ENCODE results near the gene CDC42EP5.

The CDC42EP5 gene

DNA sequence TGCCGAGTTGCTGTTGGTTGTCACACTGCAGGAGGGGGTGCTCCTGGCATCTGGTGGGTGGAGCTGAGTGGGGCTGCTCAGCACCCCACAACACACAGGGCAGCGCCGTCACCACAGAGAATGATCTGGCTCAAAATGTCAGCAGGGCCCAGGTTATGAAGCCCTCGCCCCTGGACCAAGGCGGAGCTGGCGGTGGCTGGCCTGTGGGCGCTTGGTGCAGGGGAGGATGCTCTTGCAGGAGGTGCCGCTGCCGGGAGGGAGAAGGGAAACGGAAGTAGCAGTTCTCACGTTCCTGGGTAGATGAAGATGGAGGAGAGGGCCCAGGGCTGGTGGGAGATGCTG lies 38.3 kb downstream of the CDC42EP5 start:
- Histone ChIP-seq H3K27ac (ENCODE audit: low read depth, low read length, poor library complexity, severe bottlenecking) (no peak overlapping the region), H4K20me1 (ENCODE audit: insufficient read depth, low read length) (no peaks in the 10 kb centered on the region), H3K9me3 (ENCODE audit: low read length) (no peaks in the 10 kb centered on the region), H3K27me3 (ENCODE audit: insufficient read depth, low read length) (0 out of 2 replicates have a peak, but pooled peaks cover 4% of the 10 kb centered on the region), H2AFZ (ENCODE audit: low read length) (no peak overlapping the region), H3K4me1 (ENCODE audit: insufficient read depth, low read length, severe bottlenecking) (peaks cover 11% of the 10 kb centered on the region), H3K79me2 (ENCODE audit: insufficient read depth, low read length) (no peaks in the 10 kb centered on the region), H3K9ac (ENCODE audit: low read length) (no peak overlapping the region), H3K9me2 (ENCODE audit: low read depth, low read length) (no peaks in the 10 kb centered on the region), H3K36me3 (ENCODE audit: insufficient read depth, low read length) (peaks cover 10% of the 10 kb centered on the region; the same call in 1 of the 2 replicates), H3K4me3 (ENCODE audit: low read depth, low read length, poor library complexity, severe bottlenecking) (no peak overlapping the region), H3F3A (ENCODE audit: insufficient read depth, low read length) (no peaks in the 10 kb centered on the region), H3K4me2 (ENCODE audit: low read length) (no peak overlapping the region)
- no peak for TF ChIP-seq EZH2 (IDR thresholded peaks at IDR 0.05; ENCODE audit: borderline replicate concordance, low read length)
- TF ChIP-seq, protein P1, sequence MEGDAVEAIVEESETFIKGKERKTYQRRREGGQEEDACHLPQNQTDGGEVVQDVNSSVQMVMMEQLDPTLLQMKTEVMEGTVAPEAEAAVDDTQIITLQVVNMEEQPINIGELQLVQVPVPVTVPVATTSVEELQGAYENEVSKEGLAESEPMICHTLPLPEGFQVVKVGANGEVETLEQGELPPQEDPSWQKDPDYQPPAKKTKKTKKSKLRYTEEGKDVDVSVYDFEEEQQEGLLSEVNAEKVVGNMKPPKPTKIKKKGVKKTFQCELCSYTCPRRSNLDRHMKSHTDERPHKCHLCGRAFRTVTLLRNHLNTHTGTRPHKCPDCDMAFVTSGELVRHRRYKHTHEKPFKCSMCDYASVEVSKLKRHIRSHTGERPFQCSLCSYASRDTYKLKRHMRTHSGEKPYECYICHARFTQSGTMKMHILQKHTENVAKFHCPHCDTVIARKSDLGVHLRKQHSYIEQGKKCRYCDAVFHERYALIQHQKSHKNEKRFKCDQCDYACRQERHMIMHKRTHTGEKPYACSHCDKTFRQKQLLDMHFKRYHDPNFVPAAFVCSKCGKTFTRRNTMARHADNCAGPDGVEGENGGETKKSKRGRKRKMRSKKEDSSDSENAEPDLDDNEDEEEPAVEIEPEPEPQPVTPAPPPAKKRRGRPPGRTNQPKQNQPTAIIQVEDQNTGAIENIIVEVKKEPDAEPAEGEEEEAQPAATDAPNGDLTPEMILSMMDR (IDR thresholded peaks at IDR 0.05; ENCODE audit: low read length), result no peak

DNA sequence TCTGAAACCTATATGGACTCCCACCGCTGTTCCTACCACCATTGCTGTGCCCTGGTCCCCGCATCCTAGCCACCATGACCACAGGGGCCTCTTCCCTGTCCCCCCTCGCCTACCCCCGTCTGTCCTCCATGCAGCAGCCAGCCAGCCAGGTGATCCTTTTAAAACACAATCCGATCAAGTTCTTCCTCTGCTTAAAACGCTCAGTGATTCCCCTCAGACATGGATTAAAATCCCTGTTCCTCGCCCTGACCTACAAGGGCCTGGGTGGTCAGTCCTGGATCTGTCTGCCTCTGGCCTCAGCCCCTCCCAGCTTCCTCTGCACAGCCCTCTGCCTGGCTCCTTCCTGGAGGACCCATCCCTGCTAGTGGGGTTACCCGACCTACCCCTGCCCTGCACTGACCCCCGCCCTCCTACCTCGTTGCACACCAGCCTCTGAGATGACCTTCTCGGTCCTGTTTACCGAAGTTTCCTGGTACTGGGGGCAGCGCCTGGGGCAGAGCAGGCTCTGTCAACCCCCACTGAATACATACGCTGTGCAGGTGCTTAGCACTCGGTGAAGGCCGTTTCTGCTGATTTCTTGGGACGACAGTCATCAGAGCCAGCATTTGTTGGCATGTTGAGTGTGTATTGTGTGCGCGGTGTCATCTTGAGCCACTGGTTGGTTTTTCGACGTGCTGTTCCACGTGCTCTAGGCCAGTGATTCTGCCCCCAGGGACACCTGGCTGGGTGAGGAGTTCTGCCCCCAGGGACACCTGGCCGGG lies 38.8 kb downstream of the CDC42EP5 start:
- no peak overlapping the region for H3K27ac ChIP-seq (ENCODE audit: low read depth, low read length, poor library complexity, severe bottlenecking)
- no peak overlapping the region for H3K4me2 ChIP-seq (ENCODE audit: low read length)
- H4K20me1 ChIP-seq (ENCODE audit: insufficient read depth, low read length), result no peaks in the 10 kb centered on the region
- no peak overlapping the region for H2AFZ ChIP-seq (ENCODE audit: low read length)
- H3K9me3 ChIP-seq (ENCODE audit: low read length), result no peaks in the 10 kb centered on the region
- no peaks in the 10 kb centered on the region for H3K9me2 ChIP-seq (ENCODE audit: low read depth, low read length)
- no peak overlapping the region for H3K9ac ChIP-seq (ENCODE audit: low read length)
- peaks cover 10% of the 10 kb centered on the region; the same call in 1 of the 2 replicates for H3K36me3 ChIP-seq (ENCODE audit: insufficient read depth, low read length)
- no peak overlapping the region for H3K4me3 ChIP-seq (ENCODE audit: low read depth, low read length, poor library complexity, severe bottlenecking)
- TF ChIP-seq, protein P1 (IDR thresholded peaks at IDR 0.05; ENCODE audit: low read length), result no peak
- TF ChIP-seq EZH2 (IDR thresholded peaks at IDR 0.05; ENCODE audit: borderline replicate concordance, low read length), result no peak
- peaks cover 11% of the 10 kb centered on the region for H3K4me1 ChIP-seq (ENCODE audit: insufficient read depth, low read length, severe bottlenecking)
- H3K27me3 ChIP-seq (ENCODE audit: insufficient read depth, low read length), result 0 out of 2 replicates have a peak, but pooled peaks cover 4% of the 10 kb centered on the region
- H3K79me2 ChIP-seq (ENCODE audit: insufficient read depth, low read length), result no peaks in the 10 kb centered on the region
- no peaks in the 10 kb centered on the region for H3F3A ChIP-seq (ENCODE audit: insufficient read depth, low read length)

DNA sequence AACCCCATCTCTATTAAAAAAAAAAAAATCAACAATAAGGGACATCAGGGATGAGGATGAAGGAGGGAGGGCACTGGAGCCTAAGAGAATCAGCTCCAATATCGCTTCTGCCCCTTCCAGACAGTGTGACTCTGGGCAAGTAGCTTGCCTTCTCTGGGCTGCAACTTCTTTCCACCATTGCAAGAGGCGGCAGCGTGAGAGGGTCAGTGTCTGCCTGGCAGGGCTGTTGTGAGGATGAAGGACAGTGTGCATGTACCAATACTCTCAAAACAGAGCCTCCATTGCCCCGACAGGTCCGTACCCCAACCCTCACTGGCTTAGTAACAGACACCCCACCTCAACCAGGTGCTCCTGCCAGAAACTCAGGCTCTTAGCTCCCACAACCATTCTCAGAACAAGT lies 39.4 kb downstream of the CDC42EP5 start:
- Histone ChIP-seq H3K79me2 (ENCODE audit: insufficient read depth, low read length) (no peaks in the 10 kb centered on the region), H4K20me1 (ENCODE audit: insufficient read depth, low read length) (no peaks in the 10 kb centered on the region), H3K9me2 (ENCODE audit: low read depth, low read length) (no peaks in the 10 kb centered on the region), H3K4me2 (ENCODE audit: low read length) (no peak overlapping the region), H3F3A (ENCODE audit: insufficient read depth, low read length) (no peaks in the 10 kb centered on the region), H2AFZ (ENCODE audit: low read length) (no peak overlapping the region), H3K9me3 (ENCODE audit: low read length) (no peaks in the 10 kb centered on the region), H3K9ac (ENCODE audit: low read length) (no peak overlapping the region), H3K4me3 (ENCODE audit: low read depth, low read length, poor library complexity, severe bottlenecking) (no peak overlapping the region), H3K27me3 (ENCODE audit: insufficient read depth, low read length) (0 out of 2 replicates have a peak, but pooled peaks cover 4% of the 10 kb centered on the region), H3K36me3 (ENCODE audit: insufficient read depth, low read length) (peaks cover 5% of the 10 kb centered on the region; the same call in 1 of the 2 replicates), H3K27ac (ENCODE audit: low read depth, low read length, poor library complexity, severe bottlenecking) (no peak overlapping the region), H3K4me1 (ENCODE audit: insufficient read depth, low read length, severe bottlenecking) (peaks cover 11% of the 10 kb centered on the region)
- TF ChIP-seq, protein P1 (IDR thresholded peaks at IDR 0.05; ENCODE audit: low read length), result no peak
- no peak for TF ChIP-seq EZH2 (IDR thresholded peaks at IDR 0.05; ENCODE audit: borderline replicate concordance, low read length)

Data from OCI-LY1 (cell line).